H9 (cell line): Measurements from ENCODE around the gene GPR35. TPM values are rescaled to one million over a fixed set of nuclear protein-coding genes. Genes with fewer than 3 reads are reported as not detected.

Experiments used
- DNase-seq: peaks from one replicate; pipeline ENCODE4 v3.0.0-alpha.2; 2017
- H2AFZ ChIP-seq: one replicate; pipeline ENCODE4 v1.6.1; 2013; ENCODE audit warnings: mild to moderate bottlenecking, low read length, control low read depth, moderate library complexity
- H2AK5ac ChIP-seq: 2 replicates; pipeline ENCODE4 v1.6.1; 2013; ENCODE audit warnings: low read length, control low read depth, mixed read lengths; ENCODE audit not compliant: insufficient read length
- H2BK120ac ChIP-seq: one replicate; pipeline ENCODE4 v1.6.1; 2013; ENCODE audit warnings: low read depth, mild to moderate bottlenecking, low read length, control low read depth, inconsistent platforms; ENCODE audit not compliant: poor library complexity, severe bottlenecking
- H2BK12ac ChIP-seq: 2 replicates; pipeline ENCODE4 v1.6.1; 2013; ENCODE audit warnings: low read length, control low read depth, mixed read lengths, low read depth; ENCODE audit not compliant: insufficient read length
- H2BK15ac ChIP-seq: 2 replicates; pipeline ENCODE4 v1.6.1; 2013; ENCODE audit warnings: low read depth, low read length, control low read depth
- H2BK20ac ChIP-seq: one replicate; pipeline ENCODE4 v1.6.1; 2013; ENCODE audit warnings: low read depth, mild to moderate bottlenecking, low read length, control low read depth, inconsistent platforms; ENCODE audit not compliant: poor library complexity, severe bottlenecking
- H2BK5ac ChIP-seq: 2 replicates; pipeline ENCODE4 v1.6.1; 2013; ENCODE audit warnings: low read length, control low read depth, mixed read lengths; ENCODE audit not compliant: insufficient read length
- H3K14ac ChIP-seq: 2 replicates; pipeline ENCODE4 v1.6.1; 2013; ENCODE audit warnings: low read length, control low read depth; ENCODE audit not compliant: insufficient read depth
- H3K18ac ChIP-seq: 2 replicates; pipeline ENCODE4 v1.6.1; 2013; ENCODE audit warnings: low read depth, mild to moderate bottlenecking, mixed read lengths, low read length, control low read depth; ENCODE audit not compliant: insufficient read length
- H3K23ac ChIP-seq: 2 replicates; pipeline ENCODE4 v1.6.1; 2013; ENCODE audit warnings: low read length, control low read depth, mixed read lengths, low read depth; ENCODE audit not compliant: insufficient read length
- H3K23me2 ChIP-seq: 2 replicates; pipeline ENCODE4 v1.6.1; 2013; ENCODE audit warnings: low read depth, mild to moderate bottlenecking, mixed read lengths, low read length, control low read depth; ENCODE audit not compliant: insufficient read length, poor library complexity, severe bottlenecking
- H3K27ac ChIP-seq: 2 replicates; pipeline ENCODE4 v1.5.1; 2013; ENCODE audit warnings: low read length, control low read depth, mixed read lengths, low read depth; ENCODE audit not compliant: insufficient read length
- H3K27me3 ChIP-seq: 2 replicates; pipeline ENCODE4 v1.6.1; 2013; ENCODE audit warnings: low read length, control low read depth, inconsistent platforms; ENCODE audit not compliant: insufficient read depth
- H3K4ac ChIP-seq: 2 replicates; pipeline ENCODE4 v1.6.1; 2013; ENCODE audit warnings: low read depth, mild to moderate bottlenecking, control low read depth, inconsistent platforms, low read length, moderate library complexity
- H3K4me1 ChIP-seq: 2 replicates; pipeline ENCODE4 v1.6.1; 2013; ENCODE audit warnings: low read length, control low read depth, inconsistent platforms; ENCODE audit not compliant: insufficient read depth
- H3K4me2 ChIP-seq: 2 replicates; pipeline ENCODE4 v1.6.1; 2013; ENCODE audit warnings: low read length, control low read depth, mixed read lengths; ENCODE audit not compliant: insufficient read length, insufficient read depth
- H3K56ac ChIP-seq: 2 replicates; pipeline ENCODE4 v1.6.1; 2013; ENCODE audit warnings: low read depth, mild to moderate bottlenecking, mixed read lengths, low read length, control low read depth; ENCODE audit not compliant: insufficient read length
- H3K79me1 ChIP-seq: 2 replicates; pipeline ENCODE4 v1.6.1; 2013; ENCODE audit warnings: low read depth, mild to moderate bottlenecking, moderate library complexity, low read length, control low read depth, inconsistent platforms; ENCODE audit not compliant: insufficient read depth, poor library complexity, severe bottlenecking
- H3K79me2 ChIP-seq: 2 replicates; pipeline ENCODE4 v1.6.1; 2013; ENCODE audit warnings: low read length, control low read depth, inconsistent platforms; ENCODE audit not compliant: insufficient read depth
- H3K9ac ChIP-seq: 2 replicates; pipeline ENCODE4 v1.6.1; 2013; ENCODE audit warnings: low read length, control low read depth, mixed read lengths; ENCODE audit not compliant: insufficient read length; ENCODE audit errors: extremely low read depth
- H3K9me3 ChIP-seq: one replicate; pipeline ENCODE4 v1.6.1; 2013; ENCODE audit warnings: low read depth, low read length, inconsistent platforms; ENCODE audit not compliant: control insufficient read depth
- H3T11ph ChIP-seq: one replicate; pipeline ENCODE4 v1.6.1; 2013; ENCODE audit warnings: mild to moderate bottlenecking, low read length, control low read depth, inconsistent platforms
- H4K20me1 ChIP-seq: one replicate; pipeline ENCODE4 v1.6.1; 2013; ENCODE audit not compliant: control insufficient read depth, insufficient read length, insufficient read depth
- H4K5ac ChIP-seq: 2 replicates; pipeline ENCODE4 v1.6.1; 2013; ENCODE audit warnings: low read depth, mild to moderate bottlenecking, mixed read lengths, low read length, control low read depth; ENCODE audit not compliant: insufficient read length
- H4K8ac ChIP-seq: replicated peaks from 2 replicates; pipeline ENCODE4 v1.6.1; 2013; ENCODE audit warnings: low read length, control low read depth, mixed read lengths, low read depth; ENCODE audit not compliant: insufficient read length
- H4K91ac ChIP-seq: 2 replicates; pipeline ENCODE4 v1.6.1; 2013; ENCODE audit warnings: low read depth, mild to moderate bottlenecking, moderate library complexity, mixed read lengths, low read length, control low read depth; ENCODE audit not compliant: insufficient read length
- H3K27ac Mint-ChIP-seq, 3 experiments: 2 replicates in 2 of 3; 3 replicates in 1 of 3; pipeline ENCODE4 v1.8.0; 2020 to 2021; ENCODE audit warnings: mixed read lengths in 3 of 3, mild to moderate bottlenecking in 1 of 3, moderate library complexity in 1 of 3
- H3K27me3 Mint-ChIP-seq: 2 replicates; pipeline ENCODE4 v1.8.0; 2021; ENCODE audit warnings: low read depth, mild to moderate bottlenecking, moderate library complexity, mixed read lengths
- H3K36me3 Mint-ChIP-seq, 3 experiments: 2 replicates in 2 of 3; 3 replicates in 1 of 3; pipeline ENCODE4 v1.8.0; 2020 to 2021; ENCODE audit warnings: low read depth in 3 of 3, mixed read lengths in 3 of 3; ENCODE audit not compliant: insufficient read depth in 1 of 3
- H3K4me1 Mint-ChIP-seq, 2 experiments: 2 replicates each; pipeline ENCODE4 v1.8.0; 2020; ENCODE audit warnings: mixed read lengths in 2 of 2
- H3K4me3 Mint-ChIP-seq, 2 experiments: 2 replicates in 1 of 2; 3 replicates in 1 of 2; pipeline ENCODE4 v1.8.0; 2020 to 2021; ENCODE audit warnings: mild to moderate bottlenecking in 2 of 2, mixed read lengths in 2 of 2, moderate library complexity in 1 of 2
- H3K9me3 Mint-ChIP-seq, 2 experiments: 2 replicates in 1 of 2; 3 replicates in 1 of 2; pipeline ENCODE4 v1.8.0; 2020; ENCODE audit warnings: mild to moderate bottlenecking in 2 of 2, mixed read lengths in 2 of 2, moderate library complexity in 1 of 2
- WGBS: extraction: QIAGEN DNeasy Blood & Tissue Kit; methylation state at CpG from one replicate; pipeline ENCODE4 v1.1.7; 2013; ENCODE audit warnings: missing lambda C conversion rate, low lambda C conversion rate, mixed read lengths; ENCODE audit not compliant: insufficient read length; ENCODE audit errors: extremely low coverage; 5-methylcytosine and 5-hydroxymethylcytosine counted together
- total RNA-seq: library from RNA; stranded (reverse); gene quantifications from 2 replicates; pipeline ENCODE4 v1.2.1, GENCODE V29; 2021
- TF ChIP-seq, protein P1 (sequence below): fragments of 200-600 bp; sonication (generic); conservative IDR thresholded peaks from 3 replicates; pipeline ENCODE4 v1.8.0; 2021; ENCODE audit warnings: antibody characterized with exemption, mild to moderate bottlenecking

Gene GPR35
- total RNA-seq, 1 experiment from 2014 or later: 1.4 TPM

- Histone ChIP-seq H2BK20ac (no peak overlapping the region), H3K18ac (no peak overlapping the region), H3K9ac (no peak overlapping the region), H3K23ac (no peak overlapping the region), H2BK15ac (no peak overlapping the region), H3K79me1 (no peaks in the 10 kb centered on the region), H2BK5ac (no peak overlapping the region), H2AFZ (no peak overlapping the region), H3K79me2 (no peaks in the 10 kb centered on the region), H3K27ac (no peak overlapping the region), H4K5ac (no peak overlapping the region), H3K23me2 (no peaks in the 10 kb centered on the region), H4K91ac (no peak overlapping the region), H3K27me3 (no peaks in the 10 kb centered on the region), H3K4me2 (no peak overlapping the region), H2AK5ac (no peak overlapping the region), H3K4me1 (no peaks in the 10 kb centered on the region), H4K20me1 (no peaks in the 10 kb centered on the region), H3K9me3 (no peaks in the 10 kb centered on the region), H2BK120ac (no peak overlapping the region), H3K14ac (no peak overlapping the region; the same call in 1 of the 2 replicates), H3T11ph (no peak overlapping the region), H3K4ac (no peak overlapping the region), H3K56ac (no peak overlapping the region), H2BK12ac (no peak overlapping the region), H4K8ac (no peak overlapping the region)
- no CpG with 5 or more reads among the region's 10 CpGs for WGBS
- Mint-ChIP-seq H3K9me3 (no peaks in the 10 kb centered on the region; a peak in 2 of 5 replicates), H3K27ac (no peak overlapping the region; a peak in 1 of 7 replicates), H3K27me3 (peaks cover 44% of the 10 kb centered on the region), H3K4me3 (no peak overlapping the region), H3K36me3 (no peaks in the 10 kb centered on the region), H3K4me1 (peaks cover 9 to 17% of the 10 kb centered on the region in 2 experiments)
- TF ChIP-seq, protein P1, sequence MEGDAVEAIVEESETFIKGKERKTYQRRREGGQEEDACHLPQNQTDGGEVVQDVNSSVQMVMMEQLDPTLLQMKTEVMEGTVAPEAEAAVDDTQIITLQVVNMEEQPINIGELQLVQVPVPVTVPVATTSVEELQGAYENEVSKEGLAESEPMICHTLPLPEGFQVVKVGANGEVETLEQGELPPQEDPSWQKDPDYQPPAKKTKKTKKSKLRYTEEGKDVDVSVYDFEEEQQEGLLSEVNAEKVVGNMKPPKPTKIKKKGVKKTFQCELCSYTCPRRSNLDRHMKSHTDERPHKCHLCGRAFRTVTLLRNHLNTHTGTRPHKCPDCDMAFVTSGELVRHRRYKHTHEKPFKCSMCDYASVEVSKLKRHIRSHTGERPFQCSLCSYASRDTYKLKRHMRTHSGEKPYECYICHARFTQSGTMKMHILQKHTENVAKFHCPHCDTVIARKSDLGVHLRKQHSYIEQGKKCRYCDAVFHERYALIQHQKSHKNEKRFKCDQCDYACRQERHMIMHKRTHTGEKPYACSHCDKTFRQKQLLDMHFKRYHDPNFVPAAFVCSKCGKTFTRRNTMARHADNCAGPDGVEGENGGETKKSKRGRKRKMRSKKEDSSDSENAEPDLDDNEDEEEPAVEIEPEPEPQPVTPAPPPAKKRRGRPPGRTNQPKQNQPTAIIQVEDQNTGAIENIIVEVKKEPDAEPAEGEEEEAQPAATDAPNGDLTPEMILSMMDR: no peak
- no peak for DNase-seq
These were observed 20.5 kb downstream of the GPR35 start for GRCh38 chr2:240645801-240646175.
